K562 (cell line): ENCODE measurements around the gene ELF3. TPM values are rescaled to one million over a fixed set of nuclear protein-coding genes. Genes with fewer than 3 reads are reported as not detected.
A peak's percentile ranks its signal among the peaks of the same experiment; 100 is the strongest.

Experiments
- CREM ChIP-seq: IDR thresholded peaks from 2 replicates; pipeline ENCODE4 v1.6.1; 2014; ENCODE audit warnings: antibody characterized with exemption, low read depth
- MAFF ChIP-seq: IDR thresholded peaks from 2 replicates; pipeline ENCODE4 v1.6.1; 2012; ENCODE audit warnings: low read length, improper control_type of control experiment
- MAZ ChIP-seq, 2 experiments: fragments of 450-650 bp in 1 of 2; sonication (generic) in 1 of 2; formaldehyde crosslinking; IDR thresholded peaks in 1 of 2; conservative IDR thresholded peaks in 1 of 2; 2 replicates each; pipeline versions ENCODE4 v1.4.0 to v1.5.0; 2020; ENCODE audit warnings: mild to moderate bottlenecking in 1 of 2, missing genetic modification reagents in 1 of 2
- PHF21A ChIP-seq: fragments of 450-650 bp; IDR thresholded peaks from 2 replicates; pipeline ENCODE4 v1.6.1; 2017; ENCODE audit warnings: low read depth, borderline replicate concordance
- POLR2AphosphoS2 ChIP-seq: IDR thresholded peaks from 2 replicates; pipeline ENCODE4 v1.6.1; 2012; ENCODE audit warnings: low read length, improper control_type of control experiment
- PYGO2 ChIP-seq: fragments of 450-650 bp; IDR thresholded peaks from 2 replicates; pipeline ENCODE4 v1.6.1; 2016; ENCODE audit warnings: mild to moderate bottlenecking, missing genetic modification characterization, moderate library complexity, missing compliant biosample characterization
- RBM39 ChIP-seq: fragments of 200-400 bp; formaldehyde crosslinking; optimal IDR thresholded peaks from 2 replicates; pipeline ENCODE3; 2018; ENCODE audit warnings: low read depth, low read length
- SMARCA4 ChIP-seq: fragments of 450-650 bp; IDR thresholded peaks from 2 replicates; pipeline ENCODE4 v1.6.1; 2016
- TEAD4 ChIP-seq, 2 experiments: sonication (generic) in 1 of 2; formaldehyde crosslinking in 1 of 2; IDR thresholded peaks; 2 replicates each; pipeline versions ENCODE4 v1.6.1 to v1.8.0; 2012 to 2022; ENCODE audit warnings: borderline replicate concordance in 1 of 2, inconsistent platforms in 1 of 2, low read length in 1 of 2, mild to moderate bottlenecking in 1 of 2, missing genetic modification reagents in 1 of 2
- UBTF ChIP-seq, 2 experiments: IDR thresholded peaks; 2 replicates each; pipeline ENCODE4 v1.6.1; 2012; ENCODE audit warnings: improper control_type of control experiment in 2 of 2, low read depth in 2 of 2, low read length in 2 of 2, borderline replicate concordance in 1 of 2
- ZNF134 ChIP-seq: fragments of 250-450 bp; sonication (Bioruptor Pico); conservative IDR thresholded peaks from 2 replicates; pipeline ENCODE4 v1.4.0; 2020
- ZNF184 ChIP-seq: sonication (generic); formaldehyde crosslinking; IDR thresholded peaks from 2 replicates; pipeline ENCODE4 v1.5.0; 2020; ENCODE audit warnings: missing genetic modification reagents
- ZNF512 ChIP-seq: IDR thresholded peaks from 2 replicates; pipeline ENCODE4 v1.6.1; 2016; ENCODE audit warnings: missing genetic modification characterization, missing compliant biosample characterization
- polyA plus RNA-seq, 8 experiments: library from polyadenylated mRNA; depleted of rRNA in 4 of 8; stranded (reverse) in 5 of 8; unstranded in 3 of 8; fragments of >200 nt; fragmentation: Nextera tagmentation in 2 of 8; fragmentation: Illumina TruSeq in 1 of 8; extraction: Ambion mirVana in 2 of 8; extraction: Trizol in 1 of 8; gene quantifications; 2 replicates each; pipeline versions ENCODE4 v1.2.1 to v1.2.3, GENCODE V29; 2011 to 2014; ENCODE audit warnings: inconsistent platforms in 1 of 8, missing spikeins in 1 of 8
- total RNA-seq, 7 experiments: library from RNA; depleted of rRNA in 6 of 7; stranded (reverse); fragments of >200 nt in 6 of 7; fragmentation: Illumina TruSeq in 2 of 7; extraction: Trizol in 2 of 7; gene quantifications; 2 replicates each; pipeline versions ENCODE4 v1.2.1 to v1.2.3, GENCODE V29; 2011 to 2021; ENCODE audit warnings: low replicate concordance in 1 of 7
- TF ChIP-seq, protein P1 (sequence below): sonication (generic); formaldehyde crosslinking; IDR thresholded peaks from 2 replicates; pipeline ENCODE4 v1.8.0; 2022; ENCODE audit warnings: mild to moderate bottlenecking, low read depth, missing genetic modification reagents
- TF ChIP-seq, protein P2 (sequence below): sonication (generic); formaldehyde crosslinking; IDR thresholded peaks from 2 replicates; pipeline ENCODE4 v1.8.0; 2022; ENCODE audit warnings: mild to moderate bottlenecking, missing genetic modification reagents

The ELF3 gene
- total and polyA plus RNA-seq, 9 of the 15 experiments (the other 6 are each of a cell fraction or from before 2014, with no cell fraction given) = 0.03 to 1.2 (median 0.07) TPM; not detected in 4

DNA sequence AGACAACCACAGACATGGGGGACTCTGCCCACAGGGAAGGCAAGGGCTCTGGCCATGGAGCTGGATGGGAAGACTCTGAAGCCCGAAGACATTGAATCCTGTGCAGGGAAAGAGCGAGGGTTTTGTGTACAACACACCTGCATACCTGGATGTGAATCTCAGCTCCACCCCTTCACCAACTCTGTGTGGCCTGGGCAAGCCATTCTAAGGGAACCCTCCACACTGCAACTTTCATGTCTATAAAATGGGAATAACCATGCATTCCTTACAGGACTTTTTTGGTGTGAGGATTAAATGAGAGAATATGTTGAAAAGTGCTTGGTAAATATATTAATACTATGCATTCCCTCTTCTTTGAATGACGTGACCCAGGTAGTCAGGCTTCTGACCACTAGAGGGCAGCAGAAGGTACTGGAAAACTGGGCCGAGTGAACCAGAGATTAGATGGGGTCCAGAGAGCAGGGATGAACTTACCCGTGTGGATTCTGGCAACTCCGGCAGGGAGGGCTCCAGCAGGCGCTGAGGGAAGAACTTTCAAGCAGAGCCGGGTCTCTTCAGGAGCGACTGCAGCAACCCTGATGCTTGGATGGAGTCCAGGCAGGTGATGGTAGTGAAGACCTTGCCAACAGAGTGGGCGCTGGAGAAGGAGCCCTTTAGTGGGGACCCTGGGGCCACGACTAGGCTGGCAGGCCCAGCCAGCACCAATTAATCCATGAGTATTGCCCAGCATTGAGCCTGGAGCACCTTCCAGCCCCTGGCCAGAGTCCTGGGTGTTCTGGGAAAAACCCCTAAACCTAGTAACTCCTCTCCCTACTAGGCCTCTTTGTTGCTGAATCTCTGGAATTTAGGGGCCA lies 834 bp upstream of the ELF3 start (continued):
- TF ChIP-seq, protein P1, sequence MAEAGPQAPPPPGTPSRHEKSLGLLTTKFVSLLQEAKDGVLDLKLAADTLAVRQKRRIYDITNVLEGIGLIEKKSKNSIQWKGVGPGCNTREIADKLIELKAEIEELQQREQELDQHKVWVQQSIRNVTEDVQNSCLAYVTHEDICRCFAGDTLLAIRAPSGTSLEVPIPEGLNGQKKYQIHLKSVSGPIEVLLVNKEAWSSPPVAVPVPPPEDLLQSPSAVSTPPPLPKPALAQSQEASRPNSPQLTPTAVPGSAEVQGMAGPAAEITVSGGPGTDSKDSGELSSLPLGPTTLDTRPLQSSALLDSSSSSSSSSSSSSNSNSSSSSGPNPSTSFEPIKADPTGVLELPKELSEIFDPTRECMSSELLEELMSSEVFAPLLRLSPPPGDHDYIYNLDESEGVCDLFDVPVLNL (CRISPR knock-in tag) = no peak
- TF ChIP-seq CREM (peak; percentile 86), PHF21A (no peak), POLR2AphosphoS2 (no peak), MAZ (CRISPR knock-in tag; conservative IDR thresholded peaks at IDR 0.05 in 1 of 2, IDR thresholded peaks at IDR 0.05 in 1 of 2) (peak in 1 of 2 experiments; percentile 41), ZNF134 (CRISPR knock-in tag) (no peak), UBTF (IDR thresholded peaks at IDR 0.05; ENCODE audit: borderline replicate concordance in 1 of 2, low read depth in 2 of 2, low read length in 2 of 2) (no peak), MAFF (no peak), RBM39 (no peak), SMARCA4 (0 out of 2 replicates have a peak, but pooled peaks have one; percentile 16), ZNF184 (CRISPR knock-in tag) (no peak), ZNF512 (tag) (no peak), TEAD4 (IDR thresholded peaks at IDR 0.05; ENCODE audit: low read length) (0 out of 2 replicates have a peak, but pooled peaks have one; percentile 20), TEAD4 (CRISPR knock-in tag; IDR thresholded peaks at IDR 0.05; ENCODE audit: borderline replicate concordance) (no peak), PYGO2 (no peak)
- TF ChIP-seq, protein P2, sequence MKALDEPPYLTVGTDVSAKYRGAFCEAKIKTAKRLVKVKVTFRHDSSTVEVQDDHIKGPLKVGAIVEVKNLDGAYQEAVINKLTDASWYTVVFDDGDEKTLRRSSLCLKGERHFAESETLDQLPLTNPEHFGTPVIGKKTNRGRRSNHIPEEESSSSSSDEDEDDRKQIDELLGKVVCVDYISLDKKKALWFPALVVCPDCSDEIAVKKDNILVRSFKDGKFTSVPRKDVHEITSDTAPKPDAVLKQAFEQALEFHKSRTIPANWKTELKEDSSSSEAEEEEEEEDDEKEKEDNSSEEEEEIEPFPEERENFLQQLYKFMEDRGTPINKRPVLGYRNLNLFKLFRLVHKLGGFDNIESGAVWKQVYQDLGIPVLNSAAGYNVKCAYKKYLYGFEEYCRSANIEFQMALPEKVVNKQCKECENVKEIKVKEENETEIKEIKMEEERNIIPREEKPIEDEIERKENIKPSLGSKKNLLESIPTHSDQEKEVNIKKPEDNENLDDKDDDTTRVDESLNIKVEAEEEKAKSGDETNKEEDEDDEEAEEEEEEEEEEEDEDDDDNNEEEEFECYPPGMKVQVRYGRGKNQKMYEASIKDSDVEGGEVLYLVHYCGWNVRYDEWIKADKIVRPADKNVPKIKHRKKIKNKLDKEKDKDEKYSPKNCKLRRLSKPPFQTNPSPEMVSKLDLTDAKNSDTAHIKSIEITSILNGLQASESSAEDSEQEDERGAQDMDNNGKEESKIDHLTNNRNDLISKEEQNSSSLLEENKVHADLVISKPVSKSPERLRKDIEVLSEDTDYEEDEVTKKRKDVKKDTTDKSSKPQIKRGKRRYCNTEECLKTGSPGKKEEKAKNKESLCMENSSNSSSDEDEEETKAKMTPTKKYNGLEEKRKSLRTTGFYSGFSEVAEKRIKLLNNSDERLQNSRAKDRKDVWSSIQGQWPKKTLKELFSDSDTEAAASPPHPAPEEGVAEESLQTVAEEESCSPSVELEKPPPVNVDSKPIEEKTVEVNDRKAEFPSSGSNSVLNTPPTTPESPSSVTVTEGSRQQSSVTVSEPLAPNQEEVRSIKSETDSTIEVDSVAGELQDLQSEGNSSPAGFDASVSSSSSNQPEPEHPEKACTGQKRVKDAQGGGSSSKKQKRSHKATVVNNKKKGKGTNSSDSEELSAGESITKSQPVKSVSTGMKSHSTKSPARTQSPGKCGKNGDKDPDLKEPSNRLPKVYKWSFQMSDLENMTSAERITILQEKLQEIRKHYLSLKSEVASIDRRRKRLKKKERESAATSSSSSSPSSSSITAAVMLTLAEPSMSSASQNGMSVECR (CRISPR knock-in tag) = no peak
